Endothelial cell of umbilical vein (primary cell): ENCODE measurements around the gene GUCA1A. TPM values are rescaled to one million over a fixed set of nuclear protein-coding genes. Genes with fewer than 3 reads are reported as not detected.

Source experiments
- BruUV-seq: library from RNA; stranded (reverse); fragments of 400-500 nt; replicated peaks from 2 replicates; lab custom pipeline; 2021; lab: Mats Ljungman, UMichigan
- CTCF ChIA-PET: fragments of 300-600, 350-600 bp; sonication (Branson Sonifier 250); formaldehyde crosslinking; loops from one replicate; lab custom pipeline; 2021; ENCODE audit warnings: antibody characterized with exemption, inconsistent platforms; lab: Charles Lee
- POLR2A ChIA-PET: fragments of 300-600, 350-600 bp; sonication (Branson Sonifier 250); formaldehyde crosslinking; loops from one replicate; lab custom pipeline; 2021; ENCODE audit warnings: antibody characterized with exemption, inconsistent platforms; lab: Charles Lee
- DNase-seq: peaks from one replicate; pipeline ENCODE4 v3.0.0-alpha.2; 2011; ENCODE audit warnings: low read depth, low spot score
- FAIRE-seq: peaks from 2 replicates; lab custom pipeline; 2011; peaks lifted over from hg19 to GRCh38; lab: Jason Lieb, UNC
- H2AFZ ChIP-seq: 2 replicates; pipeline ENCODE4 v1.6.0; 2012; ENCODE audit warnings: low read depth, low read length, control low read depth, inconsistent platforms
- H3K27ac ChIP-seq: 2 replicates; pipeline ENCODE4 v1.5.1; 2011; ENCODE audit warnings: low read depth, mild to moderate bottlenecking, control low read depth, low read length, moderate library complexity; ENCODE audit not compliant: insufficient read depth
- H3K27me3 ChIP-seq, 2 experiments: 2 replicates each; pipeline versions ENCODE4 v1.6.0 to v1.6.1; 2011; ENCODE audit warnings: low read length in 2 of 2, mixed read lengths in 1 of 2; ENCODE audit not compliant: control insufficient read depth in 2 of 2, insufficient read depth in 2 of 2
- H3K36me3 ChIP-seq, 2 experiments: 2 replicates in 1 of 2; 3 replicates in 1 of 2; pipeline ENCODE4 v1.5.1; 2011; ENCODE audit warnings: low read length in 2 of 2, mild to moderate bottlenecking in 1 of 2, moderate library complexity in 1 of 2; ENCODE audit not compliant: control insufficient read depth in 2 of 2, insufficient read depth in 2 of 2; ENCODE audit errors: extremely low read depth in 1 of 2
- H3K4me1 ChIP-seq: 3 replicates; pipeline ENCODE4 v1.5.1; 2011; ENCODE audit warnings: mild to moderate bottlenecking, low read length; ENCODE audit not compliant: control insufficient read depth, insufficient read depth; ENCODE audit errors: extremely low read depth
- H3K4me2 ChIP-seq: 2 replicates; pipeline ENCODE4 v1.6.1; 2011; ENCODE audit warnings: low read length, control low read depth, mixed read lengths; ENCODE audit not compliant: insufficient read depth
- H3K4me3 ChIP-seq, 3 experiments: fragments of 200-600 bp in 1 of 3; sonication (generic), shearing (Covaris generic) in 1 of 3; replicated peaks in 1 of 3; 2 replicates each; pipeline ENCODE4 v1.5.1; 2011 to 2016; ENCODE audit warnings: control low read depth in 3 of 3, low read length in 3 of 3, mild to moderate bottlenecking in 2 of 3, inconsistent platforms in 1 of 3, low read depth in 1 of 3, moderate library complexity in 1 of 3; ENCODE audit not compliant: insufficient read depth in 1 of 3
- H3K79me2 ChIP-seq: 2 replicates; pipeline ENCODE4 v1.6.0; 2012; ENCODE audit warnings: low read length, inconsistent platforms; ENCODE audit not compliant: control insufficient read depth, insufficient read depth
- H3K9ac ChIP-seq: replicated peaks from 2 replicates; pipeline ENCODE3; 2011; ENCODE audit warnings: low read length, control low read depth; ENCODE audit not compliant: insufficient read depth; ENCODE audit errors: extremely low read depth
- H3K9me1 ChIP-seq: replicated peaks from 3 replicates; pipeline ENCODE4 v1.6.0; 2011; ENCODE audit warnings: mild to moderate bottlenecking, low read length; ENCODE audit not compliant: control insufficient read depth, insufficient read depth; ENCODE audit errors: extremely low read depth
- H3K9me3 ChIP-seq: replicated peaks from 2 replicates; pipeline ENCODE4 v1.5.1; 2012; ENCODE audit warnings: low read length, inconsistent platforms; ENCODE audit not compliant: control insufficient read depth, insufficient read depth
- H4K20me1 ChIP-seq: replicated peaks from 2 replicates; pipeline ENCODE3; 2011; ENCODE audit warnings: mild to moderate bottlenecking, low read length; ENCODE audit not compliant: control insufficient read depth, insufficient read depth; ENCODE audit errors: extremely low read depth
- EZH2 ChIP-seq: IDR thresholded peaks from 2 replicates; pipeline ENCODE4 v1.6.1; 2012; ENCODE audit warnings: borderline replicate concordance, low read depth, mild to moderate bottlenecking, moderate library complexity, low read length, inconsistent platforms; ENCODE audit not compliant: severe bottlenecking
- FOS ChIP-seq: IDR thresholded peaks from 2 replicates; pipeline ENCODE4 v1.6.1; 2011; ENCODE audit warnings: mild to moderate bottlenecking, low read length, moderate library complexity, borderline replicate concordance; ENCODE audit not compliant: insufficient read depth
- GATA2 ChIP-seq: IDR thresholded peaks from 2 replicates; pipeline ENCODE4 v1.7.0; 2011; ENCODE audit warnings: low read depth, mild to moderate bottlenecking, moderate library complexity, mixed read lengths, low read length; ENCODE audit not compliant: insufficient read length, insufficient read depth
- JUN ChIP-seq: IDR thresholded peaks from 2 replicates; pipeline ENCODE4 v1.6.1; 2011; ENCODE audit warnings: borderline replicate concordance, low read depth; ENCODE audit not compliant: insufficient read length, insufficient read depth
- MAX ChIP-seq: IDR thresholded peaks from 2 replicates; pipeline ENCODE4 v1.6.1; 2011; ENCODE audit not compliant: insufficient read depth, insufficient read length
- MYC ChIP-seq: IDR thresholded peaks from one replicate; pipeline ENCODE4 v1.6.1; 2011; ENCODE audit warnings: mild to moderate bottlenecking, low read depth, low read length
- POLR2A ChIP-seq: IDR thresholded peaks from 2 replicates; pipeline ENCODE4 v1.6.1; 2012; ENCODE audit warnings: low read depth, mild to moderate bottlenecking, control low read depth, low read length
- POLR2AphosphoS5 ChIP-seq: IDR thresholded peaks from 2 replicates; pipeline ENCODE4 v1.6.1; 2012; ENCODE audit warnings: low read depth, mild to moderate bottlenecking, control low read depth, low read length, moderate library complexity; ENCODE audit not compliant: insufficient read depth
- dilution Hi-C: fragments of 300-500 bp; cut with MboI; formaldehyde crosslinking; loops from one replicate; pipeline ENCODE4 v1.15.0; 2019; ENCODE audit warnings: low sequenced_read_pairs; ENCODE audit not compliant: extremely low pct_ligation_motif_present
- intact Hi-C: fragments of 100-400 bp; cut with micrococcal nuclease; formaldehyde crosslinking; loops from one replicate; pipeline ENCODE4 v1.10.0; 2022
- polyA plus RNA-seq, 4 experiments: library from polyadenylated mRNA; depleted of rRNA in 3 of 4; stranded (reverse) in 3 of 4; unstranded in 1 of 4; fragments of >200 nt; gene quantifications; 2 replicates each; pipeline versions ENCODE4 v1.2.1 to v1.2.3, GENCODE V29; 2011 to 2012; ENCODE audit warnings: missing spikeins in 1 of 4
- total RNA-seq: library from RNA; stranded (reverse); gene quantifications from 2 replicates; pipeline ENCODE4 v1.2.3, GENCODE V29; 2021
- TF ChIP-seq, protein P1 (sequence below), 2 donors: IDR thresholded peaks; 1 replicate in 1 of 2; 2 replicates in 1 of 2; pipeline ENCODE4 v1.5.1; 2011; ENCODE audit warnings: low read length in 2 of 2, mild to moderate bottlenecking in 2 of 2, moderate library complexity in 2 of 2, control low read depth in 1 of 2, inconsistent platforms in 1 of 2, low read depth in 1 of 2; ENCODE audit not compliant: insufficient read depth in 1 of 2; ENCODE audit errors: extremely low read depth in 1 of 2

The GUCA1A gene
- total and polyA plus RNA-seq, 2 donors (not counting 3 experiments of a cell fraction or from before 2014, with no cell fraction given): 0.04 to 0.22 TPM

GRCh38 chr6:42124223-42124836 lies 48.8 kb upstream of the GUCA1A start:
- ChIA-PET POLR2A (no interaction called here), CTCF (interaction anchor here (0.8 to 1.1 kb wide), 3 partner anchors 13 to 20 kb away, joined by 3 read pairs; partner anchors contain the start of gene C6orf132)
- TF ChIP-seq EZH2: no peak
- TF ChIP-seq GATA2: no peak
- TF ChIP-seq POLR2A: no peak
- TF ChIP-seq POLR2AphosphoS5: no peak
- no peak for TF ChIP-seq JUN
- no peak for TF ChIP-seq MYC
- dilution Hi-C loops: no loop called here
- H3K27me3 ChIP-seq: no peaks in the 10 kb centered on the region
- H3K79me2 ChIP-seq: no peaks in the 10 kb centered on the region
- H3K9ac ChIP-seq: no peak overlapping the region
- BruUV-seq: no TSS peak
- H3K4me1 ChIP-seq: peaks cover 8% of the 10 kb centered on the region
- FAIRE-seq (no peak), DNase-seq (no peak)
- intact Hi-C loops: no loop called here
- H2AFZ ChIP-seq: no peak overlapping the region
- no peak overlapping the region for H3K4me2 ChIP-seq
- no peaks in the 10 kb centered on the region for H3K9me3 ChIP-seq
- no peak overlapping the region for H3K27ac ChIP-seq
- H4K20me1 ChIP-seq: no peaks in the 10 kb centered on the region
- no peak overlapping the region for H3K4me3 ChIP-seq
- no peaks in the 10 kb centered on the region for H3K36me3 ChIP-seq
- no peaks in the 10 kb centered on the region for H3K9me1 ChIP-seq

- intact Hi-C loops: no loop called here
- DNase-seq: no peak
Observed at GRCh38 chr6:42125231-42125630, 47.9 kb upstream of the GUCA1A start.

More at GRCh38 chr6:42125231-42125630, 47.9 kb upstream of the GUCA1A start:
- Histone ChIP-seq H3K4me3 (no peak overlapping the region), H3K9ac (no peak overlapping the region), H3K9me1 (no peaks in the 10 kb centered on the region), H3K79me2 (no peaks in the 10 kb centered on the region), H4K20me1 (no peaks in the 10 kb centered on the region), H3K36me3 (no peaks in the 10 kb centered on the region), H3K27me3 (no peaks in the 10 kb centered on the region), H3K27ac (no peak overlapping the region), H3K9me3 (no peaks in the 10 kb centered on the region), H2AFZ (no peak overlapping the region), H3K4me1 (peaks cover 8% of the 10 kb centered on the region), H3K4me2 (no peak overlapping the region)
- BruUV-seq: no TSS peak
- dilution Hi-C loops: no loop called here
- ChIA-PET CTCF (interaction anchor here (1.1 kb wide), 1 partner anchor 20 kb away, joined by 3 read pairs; no protein-coding TSS in a partner anchor), POLR2A (no interaction called here)
- no peak for FAIRE-seq
- TF ChIP-seq MAX (no peak), EZH2 (no peak), FOS (no peak), MYC (no peak), POLR2A (no peak), GATA2 (no peak)
- TF ChIP-seq, protein P1, sequence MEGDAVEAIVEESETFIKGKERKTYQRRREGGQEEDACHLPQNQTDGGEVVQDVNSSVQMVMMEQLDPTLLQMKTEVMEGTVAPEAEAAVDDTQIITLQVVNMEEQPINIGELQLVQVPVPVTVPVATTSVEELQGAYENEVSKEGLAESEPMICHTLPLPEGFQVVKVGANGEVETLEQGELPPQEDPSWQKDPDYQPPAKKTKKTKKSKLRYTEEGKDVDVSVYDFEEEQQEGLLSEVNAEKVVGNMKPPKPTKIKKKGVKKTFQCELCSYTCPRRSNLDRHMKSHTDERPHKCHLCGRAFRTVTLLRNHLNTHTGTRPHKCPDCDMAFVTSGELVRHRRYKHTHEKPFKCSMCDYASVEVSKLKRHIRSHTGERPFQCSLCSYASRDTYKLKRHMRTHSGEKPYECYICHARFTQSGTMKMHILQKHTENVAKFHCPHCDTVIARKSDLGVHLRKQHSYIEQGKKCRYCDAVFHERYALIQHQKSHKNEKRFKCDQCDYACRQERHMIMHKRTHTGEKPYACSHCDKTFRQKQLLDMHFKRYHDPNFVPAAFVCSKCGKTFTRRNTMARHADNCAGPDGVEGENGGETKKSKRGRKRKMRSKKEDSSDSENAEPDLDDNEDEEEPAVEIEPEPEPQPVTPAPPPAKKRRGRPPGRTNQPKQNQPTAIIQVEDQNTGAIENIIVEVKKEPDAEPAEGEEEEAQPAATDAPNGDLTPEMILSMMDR (IDR thresholded peaks at IDR 0.05; ENCODE audit: extremely low read depth in 1 of 2, insufficient read depth in 1 of 2, low read depth in 1 of 2, low read length in 2 of 2): no peak
